ENCODE data around the gene NRXN3.

- TF ChIP-seq GATA3 (IDR thresholded peaks at IDR 0.05; ENCODE audit: low read depth, low read length) (no peak), GATA2 (IDR thresholded peaks at IDR 0.05; ENCODE audit: low read depth, low read length) (no peak)
Observed at GRCh38 chr14:78486081-78486480, 315.9 kb downstream of the NRXN3 start.

Data from SH-SY5Y (cell line).